OCI-LY7 (cell line): ENCODE data around the gene CDCA8.

Experiments used
- EZH2phosphoT487 ChIP-seq: fragments of 200-600 bp; sonication (generic); IDR thresholded peaks from 2 replicates; pipeline ENCODE4 v1.6.1; 2018; ENCODE audit warnings: low read depth, borderline replicate concordance, mild to moderate bottlenecking, mixed run types, antibody characterized with exemption, low read length, moderate library complexity, mixed read lengths
- TF ChIP-seq, protein P1 (sequence below): fragments of 200-600 bp; sonication (generic); conservative IDR thresholded peaks from 2 replicates; pipeline ENCODE4 v1.5.1; 2014; ENCODE audit warnings: mild to moderate bottlenecking, antibody characterized with exemption, low read length, moderate library complexity, mixed read lengths

DNA sequence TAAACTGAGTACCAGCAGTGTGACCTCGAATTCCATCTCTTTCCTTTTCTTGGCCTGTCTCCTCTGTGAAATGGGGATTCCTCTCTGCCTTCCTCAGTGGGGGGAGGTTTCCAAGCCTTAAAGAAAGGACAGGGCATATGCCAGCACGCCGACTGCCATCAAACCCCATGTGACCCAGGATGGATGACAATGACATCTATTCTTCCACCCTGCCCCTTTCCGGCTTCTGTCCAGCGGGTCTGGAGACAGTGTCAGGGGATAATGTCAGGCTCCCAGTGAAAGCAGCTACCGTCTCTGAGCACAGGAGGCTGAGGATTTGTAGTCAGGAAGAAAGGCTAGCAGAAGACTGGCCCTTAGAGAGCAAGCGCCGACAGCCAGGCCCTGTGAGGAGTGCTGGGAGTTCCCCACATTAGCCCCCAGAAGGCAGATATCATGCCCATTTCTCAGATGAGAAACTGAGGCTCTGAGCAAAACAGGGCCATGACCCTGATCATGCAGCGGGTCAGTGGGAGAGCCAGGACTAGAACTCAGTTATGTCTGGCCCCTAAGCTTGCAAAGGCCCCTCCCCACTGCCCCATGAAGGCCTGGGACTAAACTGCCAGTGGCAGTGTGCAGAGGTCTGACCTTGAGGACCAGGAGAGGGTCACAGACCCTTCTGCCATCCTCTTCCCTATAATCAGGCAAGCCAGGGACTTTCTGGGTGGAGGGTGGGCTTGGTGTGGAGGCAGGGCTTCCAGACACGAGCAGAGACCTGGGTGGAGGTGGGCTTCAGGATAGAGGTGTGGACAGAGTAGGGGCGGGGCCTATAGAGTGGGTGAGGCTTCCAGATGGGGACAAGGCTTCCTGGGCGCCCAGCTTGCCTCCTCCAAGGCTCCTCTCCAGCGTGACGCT, 30.1 kb downstream of the CDCA8 start:
- TF ChIP-seq, protein P1, sequence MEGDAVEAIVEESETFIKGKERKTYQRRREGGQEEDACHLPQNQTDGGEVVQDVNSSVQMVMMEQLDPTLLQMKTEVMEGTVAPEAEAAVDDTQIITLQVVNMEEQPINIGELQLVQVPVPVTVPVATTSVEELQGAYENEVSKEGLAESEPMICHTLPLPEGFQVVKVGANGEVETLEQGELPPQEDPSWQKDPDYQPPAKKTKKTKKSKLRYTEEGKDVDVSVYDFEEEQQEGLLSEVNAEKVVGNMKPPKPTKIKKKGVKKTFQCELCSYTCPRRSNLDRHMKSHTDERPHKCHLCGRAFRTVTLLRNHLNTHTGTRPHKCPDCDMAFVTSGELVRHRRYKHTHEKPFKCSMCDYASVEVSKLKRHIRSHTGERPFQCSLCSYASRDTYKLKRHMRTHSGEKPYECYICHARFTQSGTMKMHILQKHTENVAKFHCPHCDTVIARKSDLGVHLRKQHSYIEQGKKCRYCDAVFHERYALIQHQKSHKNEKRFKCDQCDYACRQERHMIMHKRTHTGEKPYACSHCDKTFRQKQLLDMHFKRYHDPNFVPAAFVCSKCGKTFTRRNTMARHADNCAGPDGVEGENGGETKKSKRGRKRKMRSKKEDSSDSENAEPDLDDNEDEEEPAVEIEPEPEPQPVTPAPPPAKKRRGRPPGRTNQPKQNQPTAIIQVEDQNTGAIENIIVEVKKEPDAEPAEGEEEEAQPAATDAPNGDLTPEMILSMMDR, result no peak
- no peak for TF ChIP-seq EZH2phosphoT487
